Esophagus squamous epithelium (tissue), 5 donors: Measurements from ENCODE around the gene NR4A3. TPM values are rescaled to one million over a fixed set of nuclear protein-coding genes. Genes with fewer than 3 reads are reported as not detected.

Experiments
- DNase-seq: peaks from one replicate; lab custom pipeline; 2025; lab: John Stamatoyannopoulos, UW
- H3K27ac ChIP-seq, 4 donors: fragments of 200-600 bp; sonication (generic); one replicate each; pipeline ENCODE4 v1.5.1; 2016 to 2019; ENCODE audit warnings: mild to moderate bottlenecking in 1 of 4
- H3K27me3 ChIP-seq, 4 donors: fragments of 200-600 bp; sonication (generic); 1 replicate in 3 of 4; 2 replicates in 1 of 4; pipeline versions ENCODE4 v1.5.1 to v1.6.0; 2017 to 2021; ENCODE audit warnings: antibody characterized with exemption in 1 of 4
- H3K36me3 ChIP-seq, 3 donors: fragments of 200-600 bp; sonication (generic); one replicate each; pipeline ENCODE4 v1.5.1; 2016 to 2019
- H3K4me1 ChIP-seq, 3 donors: fragments of 200-600 bp; sonication (generic); one replicate each; pipeline ENCODE4 v1.5.1; 2017 to 2019
- H3K4me3 ChIP-seq, 4 donors: fragments of 200-600 bp; sonication (generic); 1 replicate in 3 of 4; 2 replicates in 1 of 4; pipeline ENCODE4 v1.5.1; 2016 to 2019; ENCODE audit warnings: mild to moderate bottlenecking in 2 of 4, moderate library complexity in 1 of 4
- H3K9me3 ChIP-seq, 3 donors: fragments of 200-600 bp; sonication (generic); one replicate each; pipeline ENCODE4 v1.5.1; 2016 to 2019
- CTCF ChIP-seq, 6 experiments: fragments of 450-650 bp in 4 of 6; fragments of 200-600 bp in 2 of 6; sonication (generic) in 2 of 6; IDR thresholded peaks; one replicate each; pipeline ENCODE4 v1.5.1; 2016 to 2019; ENCODE audit warnings: antibody characterized with exemption in 6 of 6, mild to moderate bottlenecking in 4 of 6, moderate library complexity in 4 of 6
- POLR2A ChIP-seq, 4 donors: fragments of 450-650 bp; IDR thresholded peaks; one replicate each; pipeline ENCODE4 v1.6.1; 2017; ENCODE audit warnings: antibody characterized with exemption in 4 of 4, mild to moderate bottlenecking in 4 of 4, moderate library complexity in 3 of 4
- WGBS, 2 donors: methylation state at CpG; one replicate each; pipeline ENCODE4 v1.1.5; 2018; 5-methylcytosine and 5-hydroxymethylcytosine counted together
- intact Hi-C: fragments of 100-400 bp; cut with DNase I; formaldehyde crosslinking; loops from one replicate; pipeline ENCODE4 v1.15.0; 2022
- total RNA-seq, 4 donors: library from RNA; depleted of rRNA; stranded (reverse); fragments of >200 nt; gene quantifications; one replicate each; pipeline ENCODE4 v1.1.0, GENCODE V29; 2016
- donor health status: DM: yes; HTN: yes; CAD: no.

Gene NR4A3
- total RNA-seq, 4 donors from 2014 or later, result 0.08 to 0.76 (median 0.35) TPM; not detected in 1

- Histone ChIP-seq H3K4me3 (no peak overlapping the region), H3K36me3 (no peaks in the 10 kb centered on the region), H3K27me3 (no peaks in the 10 kb centered on the region), H3K4me1 (peaks cover under 1 to 5% (median 1%) of the 10 kb centered on the region in 3 donors), H3K27ac (no peak overlapping the region), H3K9me3 (no peaks in the 10 kb centered on the region)
- WGBS, 2 donors, result 86% methylated on average over 8 of the region's 8 CpGs
- TF ChIP-seq POLR2A (IDR thresholded peaks at IDR 0.05), result no peak
- no peak for TF ChIP-seq CTCF (IDR thresholded peaks at IDR 0.05)
- intact Hi-C loops, result no loop called here
- DNase-seq, result no peak
Observed at GRCh38 chr9:99813739-99814138, 7.9 kb upstream of the NR4A3 start.

DNA sequence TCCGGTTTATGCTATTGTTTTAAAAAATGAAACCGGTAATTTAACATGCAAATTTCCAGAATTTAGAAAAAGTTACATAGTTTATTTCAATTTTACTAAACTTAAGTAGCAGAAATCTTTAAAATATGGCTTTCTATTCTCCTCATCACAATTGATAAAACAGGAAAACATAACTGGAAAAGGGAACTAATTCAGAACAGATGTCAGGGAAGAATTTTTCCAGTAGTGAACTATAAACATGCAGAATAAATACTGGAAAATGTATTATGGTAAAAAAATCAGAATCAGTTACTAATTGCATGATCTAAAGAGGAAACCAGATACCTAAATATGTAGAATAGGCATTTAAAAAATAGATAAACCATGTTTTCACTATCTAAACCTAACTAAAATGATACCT lies 7.3 kb upstream of the NR4A3 start:
- H3K4me3 ChIP-seq, result no peak overlapping the region
- peaks cover 4 to 11% (median 5%) of the 10 kb centered on the region in 3 donors for H3K4me1 ChIP-seq
- TF ChIP-seq POLR2A (IDR thresholded peaks at IDR 0.05) (no peak), CTCF (IDR thresholded peaks at IDR 0.05) (no peak)
- no peaks in the 10 kb centered on the region for H3K9me3 ChIP-seq
- WGBS, 2 donors, result 85 to 88% methylated on average over 2 of the region's 2 CpGs
- intact Hi-C loops, result no loop called here
- no peak overlapping the region for H3K27ac ChIP-seq
- no peaks in the 10 kb centered on the region for H3K36me3 ChIP-seq
- H3K27me3 ChIP-seq, result no peaks in the 10 kb centered on the region
- DNase-seq, result no peak

- intact Hi-C loops, result no loop called here
- no peaks in the 10 kb centered on the region for H3K27me3 ChIP-seq
- H3K27ac ChIP-seq, result no peak overlapping the region
- TF ChIP-seq CTCF (IDR thresholded peaks at IDR 0.05) (no peak), POLR2A (IDR thresholded peaks at IDR 0.05) (no peak)
- no peaks in the 10 kb centered on the region for H3K36me3 ChIP-seq
- DNase-seq, result no peak
- no peak overlapping the region for H3K4me3 ChIP-seq
- H3K4me1 ChIP-seq, result peaks cover 5 to 23% (median 9%) of the 10 kb centered on the region in 3 donors
- no peaks in the 10 kb centered on the region for H3K9me3 ChIP-seq
- WGBS, 2 donors, result 65 to 79% methylated on average over 3 of the region's 3 CpGs
Observed at GRCh38 chr9:99816392-99816791, 5.3 kb upstream of the NR4A3 start.

DNA sequence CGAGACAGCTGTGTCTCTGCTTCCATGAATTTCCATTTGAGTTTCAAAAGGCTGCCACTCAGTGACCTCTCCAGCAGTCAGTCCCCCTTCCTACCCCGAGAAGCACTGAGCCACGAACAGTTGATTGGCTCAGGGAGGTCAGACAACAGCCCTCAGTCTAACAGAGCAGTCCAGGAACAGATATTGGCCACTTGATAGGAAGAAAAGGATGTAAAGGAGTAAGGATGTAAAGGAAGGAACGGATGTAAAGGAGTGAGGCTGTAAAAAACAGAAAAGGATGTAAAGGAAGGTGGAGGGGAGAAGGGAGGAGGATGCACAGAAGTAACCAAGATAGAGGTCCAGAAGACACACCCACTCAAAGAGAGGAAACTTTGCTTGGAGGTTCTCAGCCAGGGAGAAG lies 3.2 kb upstream of the NR4A3 start:
- no peaks in the 10 kb centered on the region for H3K36me3 ChIP-seq
- no peak for DNase-seq
- H3K27ac ChIP-seq, result peak overlapping the region in 3 of 4 donors; percentile 94 to 99 (median 99)
- peaks cover 0 to 16% (median 0%) of the 10 kb centered on the region in 4 donors for H3K27me3 ChIP-seq
- intact Hi-C loops, result no loop called here
- H3K9me3 ChIP-seq, result no peaks in the 10 kb centered on the region
- 62 to 70% methylated on average over 4 of the region's 4 CpGs for whole genome bisulfite sequencing, 2 donors
- no peak for TF ChIP-seq POLR2A (IDR thresholded peaks at IDR 0.05)
- TF ChIP-seq CTCF (IDR thresholded peaks at IDR 0.05), result no peak
- peak overlapping the region in 2 of 4 donors; percentile 91 to 94 for H3K4me3 ChIP-seq
- H3K4me1 ChIP-seq, result peaks cover 9 to 39% (median 9%) of the 10 kb centered on the region in 3 donors

DNA sequence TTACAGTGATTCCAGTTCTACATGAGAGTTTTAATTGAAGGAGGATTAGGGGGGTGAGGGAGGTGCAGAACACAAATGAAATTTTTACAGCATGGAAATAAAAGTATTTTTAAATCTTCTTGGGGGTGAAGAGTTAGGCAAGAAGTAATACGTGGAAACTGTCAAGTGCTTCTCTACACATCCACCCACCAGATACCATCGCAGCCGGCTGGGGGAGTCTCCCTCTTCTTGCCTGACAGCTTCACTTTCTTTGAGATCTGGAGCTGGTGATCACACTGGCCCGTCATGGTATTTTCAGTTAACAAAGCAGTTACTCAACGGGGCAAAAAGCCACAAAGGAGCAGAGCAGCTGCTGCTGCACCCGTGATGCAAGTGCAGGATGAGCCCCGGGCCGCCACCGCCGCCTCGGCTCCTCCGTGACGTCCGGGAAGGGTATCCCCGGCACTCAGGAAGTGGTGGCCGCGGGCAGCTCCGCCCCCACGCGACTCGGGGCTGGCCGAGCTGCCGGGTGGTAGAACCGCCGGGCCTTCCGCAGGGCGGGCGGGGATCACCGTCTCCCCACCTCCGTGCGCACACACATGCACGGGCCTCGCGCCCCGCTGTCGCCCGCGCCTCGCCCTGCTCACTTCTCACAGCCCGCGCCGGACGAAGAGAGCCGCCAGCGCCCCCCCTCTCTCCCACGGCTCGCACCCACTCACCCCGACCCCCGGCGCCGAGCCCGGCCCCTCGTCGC lies 2.4 kb upstream of the NR4A3 start:
- Histone ChIP-seq H3K36me3 (no peaks in the 10 kb centered on the region), H3K9me3 (no peaks in the 10 kb centered on the region), H3K27me3 (peaks cover 0 to 24% (median 0%) of the 10 kb centered on the region in 4 donors), H3K27ac (peak overlapping the region; percentile 94 to 99 (median 98)), H3K4me3 (peak overlapping the region; percentile 73 to 94 (median 88)), H3K4me1 (peaks cover 12 to 47% (median 15%) of the 10 kb centered on the region in 3 donors)
- WGBS, 2 donors, result 0% methylated on average over 3 to 20 of the region's 54 CpGs
- peak in 2 of 4 donors; percentile 77 to 84 for TF ChIP-seq POLR2A (IDR thresholded peaks at IDR 0.05)
- TF ChIP-seq CTCF (IDR thresholded peaks at IDR 0.05), result peak in 2 of 6 experiments; percentile 1 to 19
- DNase-seq, result peak; percentile 57
- intact Hi-C loops, result no loop called here
